ENCODE data around the gene LITAF.
"Not testable (repeated sequence)": the region's sequence is repeated elsewhere in the genome, so short reads cannot be mapped to it uniquely, and the experiment has no call there.

Gene LITAF

DNA sequence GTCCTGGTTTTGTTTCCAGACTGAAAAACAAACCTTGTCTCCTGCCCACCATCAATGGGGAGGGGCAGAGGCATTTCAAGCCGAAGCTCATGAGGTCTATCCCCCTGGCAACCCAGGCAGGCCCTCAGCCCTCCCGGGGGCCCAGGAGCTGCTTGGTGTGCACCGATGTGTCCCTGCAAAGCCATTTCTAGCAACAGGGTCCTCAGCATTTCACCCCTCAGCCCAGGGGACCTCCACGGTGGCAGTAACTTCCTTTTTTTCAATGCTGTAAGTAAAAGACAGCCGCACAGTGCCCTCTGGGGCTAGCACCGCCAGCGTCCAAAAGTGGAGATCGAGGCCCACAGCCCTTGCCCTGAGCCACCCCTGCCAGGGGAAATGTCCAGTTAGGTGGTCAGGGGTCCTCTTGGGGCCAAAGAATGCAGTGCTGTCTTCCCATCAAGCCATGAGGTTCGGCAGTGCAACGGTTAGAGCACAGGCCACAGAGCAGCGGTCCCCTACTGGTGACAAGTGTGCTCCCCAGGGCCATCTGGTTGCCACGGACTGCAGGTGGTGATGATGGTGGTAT lies 79.9 kb downstream of the LITAF start:
- Histone ChIP-seq H3K27ac (peak overlapping the region in 1 of 21 experiments; percentile 2), H3K4me3 (no peak overlapping the region)

DNA sequence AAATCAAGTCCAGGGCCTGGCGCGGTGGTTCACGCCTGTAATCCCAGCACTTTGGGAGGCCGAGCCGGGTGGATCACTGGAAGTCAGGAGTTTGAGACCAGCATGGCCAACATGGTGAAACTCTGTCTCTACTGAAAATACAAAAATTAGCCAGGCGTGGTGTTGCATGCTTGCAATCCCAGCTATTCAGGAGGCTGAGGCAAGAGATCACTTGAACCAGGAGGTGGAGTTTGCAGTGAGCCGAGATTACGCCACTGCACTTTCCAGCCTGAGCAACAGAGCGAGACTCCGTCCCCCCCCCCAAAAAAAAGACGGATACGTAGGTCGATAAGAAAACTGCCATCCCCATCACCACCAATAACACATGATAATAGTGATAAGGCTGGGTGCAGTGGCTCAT lies 82.5 kb downstream of the LITAF start:
- not testable (repeated sequence) for H3K27ac ChIP-seq, H3K4me3 ChIP-seq

DNA sequence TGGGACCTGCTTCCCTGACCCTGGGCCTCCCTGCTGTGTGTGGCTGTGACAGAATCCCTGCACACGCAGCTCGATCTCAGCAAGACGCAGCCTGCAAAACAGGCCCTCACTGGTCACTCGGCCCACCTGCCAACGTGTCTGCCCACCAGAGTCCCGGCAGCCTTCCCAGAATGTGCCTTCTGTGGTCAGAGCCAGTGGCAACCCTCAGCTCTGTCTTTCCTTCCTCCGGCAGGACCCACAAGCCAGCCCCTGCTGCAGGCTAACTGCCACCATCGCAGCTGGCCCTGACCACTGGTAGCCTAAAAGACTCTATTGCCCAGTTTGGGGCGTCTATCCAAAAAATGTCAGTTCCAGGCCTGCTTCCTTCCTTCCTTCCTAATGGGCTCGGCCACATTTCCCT lies 83.2 kb downstream of the LITAF start:
- no peak overlapping the region for H3K27ac ChIP-seq
- H3K4me3 ChIP-seq, result no peak overlapping the region

DNA sequence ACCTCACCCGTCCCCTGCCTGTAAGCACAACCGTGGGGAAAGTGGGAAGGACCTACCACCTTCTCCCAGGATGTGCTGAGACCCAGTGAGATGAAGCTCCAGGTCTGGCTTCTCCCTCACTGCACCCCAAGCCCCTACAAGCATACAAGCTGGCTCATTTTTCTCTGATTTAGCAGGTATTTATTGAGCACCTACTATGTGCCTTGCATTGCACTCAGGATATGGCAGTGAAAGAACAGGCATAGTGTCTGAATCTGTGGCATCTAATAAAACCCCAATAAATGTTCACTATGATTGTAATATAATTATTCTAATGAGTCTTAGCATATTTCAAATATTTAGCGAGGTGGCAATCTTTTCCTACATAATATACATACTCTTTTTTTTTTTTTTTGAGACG lies 84.5 kb downstream of the LITAF start:
- no peak overlapping the region for H3K27ac ChIP-seq
- no peak overlapping the region for H3K4me3 ChIP-seq

DNA sequence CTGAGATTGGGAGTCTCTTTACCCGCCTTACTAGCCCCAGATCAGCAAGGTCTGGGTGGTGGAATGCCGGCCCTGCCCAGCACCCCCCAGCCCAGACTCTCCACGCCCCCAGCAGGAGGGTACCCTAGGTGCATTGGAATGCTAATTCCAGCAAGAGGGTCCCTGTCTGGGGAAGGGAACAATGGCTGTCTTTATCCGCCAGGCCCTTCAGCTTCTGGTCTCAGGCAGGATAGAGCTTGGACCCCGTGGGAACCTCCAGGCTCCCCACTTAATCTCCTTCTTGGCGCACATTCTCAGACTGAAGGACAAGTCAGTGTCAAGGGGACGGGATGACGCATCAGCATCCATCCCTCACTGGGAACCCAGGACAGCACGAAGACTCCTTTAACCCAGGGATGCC lies 85.1 kb downstream of the LITAF start:
- H3K4me3 ChIP-seq, result no peak overlapping the region
- H3K27ac ChIP-seq, result no peak overlapping the region

DNA sequence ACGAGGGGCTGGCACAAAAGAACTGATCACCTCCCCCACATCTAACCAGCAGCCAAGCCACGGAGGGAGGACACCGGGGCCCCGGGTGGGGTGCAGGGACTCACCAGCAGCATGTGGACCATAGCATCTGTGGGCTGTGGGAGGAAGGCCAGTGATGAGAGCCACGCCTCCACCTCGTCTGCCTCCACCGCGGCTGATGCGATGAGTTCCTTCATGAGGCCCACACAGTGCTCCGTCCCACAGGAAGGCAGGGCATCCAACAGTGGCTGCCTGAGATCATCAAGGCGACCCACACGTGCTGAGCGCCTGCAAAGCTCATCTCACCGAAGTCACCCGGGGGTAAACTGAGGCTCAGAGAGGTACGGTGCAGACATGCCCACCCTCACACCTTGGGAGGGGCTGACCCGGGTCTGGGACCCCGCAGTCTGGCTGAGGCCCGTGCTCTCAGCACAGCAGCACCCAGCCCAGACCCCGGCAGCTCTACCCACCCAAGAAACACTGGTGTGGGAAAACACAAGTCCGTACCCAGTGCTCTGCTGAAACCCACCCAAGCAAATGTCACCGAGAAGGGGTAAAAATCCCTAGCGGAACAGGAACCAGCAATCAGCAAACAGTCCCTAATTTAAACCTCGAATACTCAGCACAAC lies 85.9 kb downstream of the LITAF start:
- Histone ChIP-seq H3K4me3 (no peak overlapping the region), H3K27ac (no peak overlapping the region)

DNA sequence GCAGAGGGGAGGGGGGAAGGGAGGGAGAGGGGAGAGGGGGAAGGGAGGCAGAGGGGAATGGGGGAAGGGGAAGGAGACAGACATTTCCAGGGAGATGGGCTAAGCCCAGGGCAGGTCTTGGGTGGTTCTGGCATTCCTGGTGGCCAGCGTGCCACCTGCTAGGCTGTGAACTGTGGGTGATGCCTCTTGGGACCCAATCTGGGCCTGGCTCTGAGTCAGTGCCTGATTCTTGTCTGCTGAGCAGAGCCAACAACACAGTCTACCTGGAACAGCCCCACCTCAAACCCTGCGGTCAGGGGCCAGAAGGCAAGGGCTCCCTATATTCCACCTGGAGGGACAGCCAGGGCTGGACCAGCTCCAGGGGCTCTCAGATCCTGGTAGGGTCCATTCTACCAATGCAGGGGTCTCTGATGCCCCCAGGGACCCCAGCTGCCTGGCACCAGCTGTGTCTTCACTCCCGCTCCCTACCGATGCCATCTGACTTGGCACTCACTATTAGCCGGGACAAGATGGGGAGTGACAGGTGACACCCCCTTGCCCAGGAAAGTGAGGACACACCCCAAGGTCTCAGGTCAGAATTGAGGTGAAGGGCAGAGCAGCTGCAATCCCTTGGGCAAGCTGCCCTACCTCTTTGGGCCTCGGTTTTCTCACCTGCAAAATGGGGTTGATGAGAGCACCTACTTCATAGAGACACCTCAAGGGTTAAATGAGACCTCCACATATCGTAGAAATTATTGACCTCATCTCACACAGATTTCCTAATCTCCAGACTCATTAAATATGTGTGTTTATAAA lies 87.2 kb downstream of the LITAF start:
- peak overlapping the region in 3 of 21 experiments; percentile 38 to 61 (median 60) for H3K27ac ChIP-seq

DNA sequence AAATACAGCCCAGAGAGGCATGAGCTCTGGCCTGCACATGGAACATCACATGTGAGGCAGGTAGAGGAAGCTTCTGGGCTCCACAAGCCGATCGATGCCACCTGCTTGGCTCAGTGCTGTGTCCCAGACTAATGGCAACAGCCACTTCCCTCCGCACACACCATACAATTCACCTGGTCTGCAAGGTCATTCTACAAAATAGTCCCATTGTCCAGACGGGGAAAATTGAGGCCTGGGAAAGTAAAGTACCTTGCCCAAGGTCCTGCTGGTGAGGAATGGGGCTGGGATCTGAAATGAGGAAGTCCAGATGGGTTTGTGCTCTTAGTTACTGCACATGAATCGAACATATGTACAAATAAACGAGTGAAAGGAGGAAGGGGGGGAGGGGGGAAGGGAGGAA lies 88.0 kb downstream of the LITAF start:
- Histone ChIP-seq H3K4me3 (no peak overlapping the region), H3K27ac (peak overlapping the region in 6 of 21 experiments; percentile 39 to 82 (median 70))

More for the DNA sequence above, 87.2 kb downstream of the LITAF start:
- H3K4me3 ChIP-seq, result no peak overlapping the region

DNA sequence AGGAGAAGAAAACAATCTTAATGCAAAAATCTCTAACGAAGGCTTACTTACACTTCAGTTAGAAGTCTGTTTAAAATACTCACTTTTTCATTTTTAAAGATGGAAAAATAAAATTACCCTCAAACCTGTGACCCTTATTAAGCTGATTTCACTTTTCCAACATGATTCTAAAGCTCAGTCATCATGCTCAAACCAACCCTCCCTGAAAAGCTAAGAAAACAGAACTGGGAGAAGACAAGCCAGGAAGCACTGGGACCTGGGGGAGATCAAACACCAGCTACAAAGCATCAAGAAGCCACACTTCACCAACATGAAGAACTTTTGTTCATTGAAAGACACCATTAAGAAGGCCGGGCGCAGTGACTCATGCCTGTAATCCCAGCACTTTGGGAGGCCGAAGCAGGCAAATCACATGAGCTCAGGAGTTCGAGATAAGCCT lies 88.8 kb downstream of the LITAF start:
- H3K4me3 ChIP-seq, result no peak overlapping the region
- H3K27ac ChIP-seq, result peak overlapping the region in 20 of 21 experiments; percentile 45 to 82 (median 70)
